Endodermal cell (in vitro differentiated cells): ENCODE results near the gene CSPG4. TPM values are rescaled to one million over a fixed set of nuclear protein-coding genes. Genes with fewer than 3 reads are reported as not detected.
A peak's percentile ranks its signal among the peaks of the same experiment; 100 is the strongest.

Experiments
- DNase-seq: peaks from one replicate; pipeline ENCODE4 v3.0.0-alpha.2; 2017
- H3K27ac ChIP-seq: 2 replicates; pipeline ENCODE4 v1.5.1; 2013; ENCODE audit warnings: mild to moderate bottlenecking, low read depth, low read length, moderate library complexity
- H3K27me3 ChIP-seq: 2 replicates; pipeline ENCODE4 v1.6.1; 2013; ENCODE audit warnings: mild to moderate bottlenecking, low read length, moderate library complexity; ENCODE audit not compliant: insufficient read depth, control insufficient read depth, poor library complexity, severe bottlenecking
- H3K36me3 ChIP-seq: 2 replicates; pipeline ENCODE4 v1.7.0; 2013; ENCODE audit warnings: mild to moderate bottlenecking, low read length, moderate library complexity; ENCODE audit not compliant: control insufficient read depth, insufficient read depth
- H3K4me1 ChIP-seq: one replicate; pipeline ENCODE4 v1.7.0; 2013; ENCODE audit warnings: low read length; ENCODE audit not compliant: control insufficient read depth, insufficient read depth
- H3K4me3 ChIP-seq: 2 replicates; pipeline ENCODE4 v1.5.1; 2013; ENCODE audit warnings: mild to moderate bottlenecking, low read length, moderate library complexity
- H3K9ac ChIP-seq: 2 replicates; pipeline ENCODE4 v1.6.1; 2013; ENCODE audit warnings: mild to moderate bottlenecking, low read length, moderate library complexity; ENCODE audit not compliant: poor library complexity, severe bottlenecking; ENCODE audit errors: extremely low read depth
- H3K9me3 ChIP-seq: 2 replicates; pipeline ENCODE4 v1.6.1; 2013; ENCODE audit warnings: mild to moderate bottlenecking, low read length, moderate library complexity; ENCODE audit not compliant: control insufficient read depth
- H3K27ac Mint-ChIP-seq: 2 replicates; pipeline ENCODE4 v1.8.0; 2020; ENCODE audit warnings: mixed read lengths
- H3K27me3 Mint-ChIP-seq: 2 replicates; pipeline ENCODE4 v1.8.0; 2021; ENCODE audit warnings: mild to moderate bottlenecking, mixed read lengths; ENCODE audit not compliant: insufficient read depth
- H3K36me3 Mint-ChIP-seq: 2 replicates; pipeline ENCODE4 v1.8.0; 2020; ENCODE audit warnings: low read depth, mixed read lengths
- H3K4me1 Mint-ChIP-seq: 2 replicates; pipeline ENCODE4 v1.8.0; 2020; ENCODE audit warnings: mixed read lengths
- H3K4me3 Mint-ChIP-seq: 2 replicates; pipeline ENCODE4 v1.8.0; 2020; ENCODE audit warnings: mild to moderate bottlenecking, moderate library complexity, mixed read lengths
- H3K9me3 Mint-ChIP-seq: 2 replicates; pipeline ENCODE4 v1.8.0; 2020; ENCODE audit warnings: mild to moderate bottlenecking, mixed read lengths
- CTCF ChIP-seq: fragments of 200-600 bp; sonication (generic); conservative IDR thresholded peaks from 2 replicates; pipeline ENCODE4 v1.5.0; 2021; ENCODE audit warnings: antibody characterized with exemption, mild to moderate bottlenecking
- WGBS, 2 experiments: methylation state at CpG; one replicate each; pipeline versions ENCODE4 v1.1.5 to v1.1.7; 2013; ENCODE audit warnings: missing lambda C conversion rate in 2 of 2, mixed read lengths in 1 of 2; ENCODE audit not compliant: insufficient coverage in 1 of 2, insufficient read length in 1 of 2; 5-methylcytosine and 5-hydroxymethylcytosine counted together
- total RNA-seq, 2 donors: library from RNA; stranded (reverse); fragmentation: NEBNext Ultra II Directional in 1 of 2; extraction: Animal tissue kit (Norgen Biotek cat#: 25700) in 1 of 2; gene quantifications; 2 replicates in 1 of 2; 3 replicates in 1 of 2; pipeline ENCODE4 v1.2.1, GENCODE V29; 2021

The CSPG4 gene
- total RNA-seq, 2 donors from 2014 or later: 1.8 to 3.3 TPM

DNA sequence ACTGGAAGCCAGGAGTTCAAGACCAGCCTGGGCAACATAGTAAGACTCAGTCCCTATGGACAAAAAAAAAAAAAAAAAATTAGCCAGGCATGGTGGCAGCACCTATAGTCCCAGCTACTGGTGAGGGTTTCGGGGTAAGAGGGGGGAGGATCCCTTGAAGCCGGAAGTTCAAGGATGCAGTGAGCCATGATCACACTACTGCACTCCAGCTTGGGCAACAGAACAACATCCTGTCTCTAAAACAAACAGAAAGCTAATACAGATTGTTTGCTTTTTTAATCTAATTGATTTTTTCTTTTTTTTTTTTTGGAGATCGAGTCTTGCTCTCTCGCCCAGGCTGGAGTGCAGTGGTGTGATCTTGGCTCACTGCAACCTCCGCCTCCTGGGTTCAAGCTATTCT, 71.0 kb downstream of the CSPG4 start:
- TF ChIP-seq CTCF: no peak
- 87 to 98% methylated on average over 3 to 5 of the region's 5 CpGs for WGBS, 2 experiments

GRCh38 chr15:75641179-75641503, 71.5 kb downstream of the CSPG4 start:
- no peak overlapping the region for H3K27ac ChIP-seq
- H3K27me3 Mint-ChIP-seq: peaks cover 15% of the 10 kb centered on the region
- H3K4me3 Mint-ChIP-seq: peak overlapping the region; percentile 93
- no peak for DNase-seq
- no peaks in the 10 kb centered on the region for H3K9me3 Mint-ChIP-seq
- H3K4me1 ChIP-seq: peaks cover 5% of the 10 kb centered on the region
- H3K9me3 ChIP-seq: no peaks in the 10 kb centered on the region
- H3K27me3 ChIP-seq: peaks cover 4% of the 10 kb centered on the region
- H3K36me3 ChIP-seq: no peaks in the 10 kb centered on the region
- H3K27ac Mint-ChIP-seq: peak overlapping the region; percentile 87
- no peak for TF ChIP-seq CTCF
- H3K4me3 ChIP-seq: peak overlapping the region; percentile 89
- peak overlapping the region; percentile 73 for H3K9ac ChIP-seq
- H3K4me1 Mint-ChIP-seq: peaks cover 22% of the 10 kb centered on the region
- no peaks in the 10 kb centered on the region for H3K36me3 Mint-ChIP-seq
- WGBS, 2 experiments: 93% methylated on average over 2 of the region's 4 CpGs; no CpG with 5 or more reads in 1 of the 2 experiments

More for the DNA sequence above, 71.0 kb downstream of the CSPG4 start:
- H3K4me1 Mint-ChIP-seq: peaks cover 24% of the 10 kb centered on the region
- H3K27ac ChIP-seq: no peak overlapping the region
- H3K9ac ChIP-seq: no peak overlapping the region
- H3K9me3 Mint-ChIP-seq: no peaks in the 10 kb centered on the region
- peaks cover 9% of the 10 kb centered on the region for H3K27me3 ChIP-seq
- H3K4me3 ChIP-seq: no peak overlapping the region
- H3K4me1 ChIP-seq: peaks cover 5% of the 10 kb centered on the region
- no peak for DNase-seq
- no peaks in the 10 kb centered on the region for H3K36me3 ChIP-seq
- no peak overlapping the region for H3K27ac Mint-ChIP-seq
- no peaks in the 10 kb centered on the region for H3K36me3 Mint-ChIP-seq
- H3K4me3 Mint-ChIP-seq: no peak overlapping the region
- no peaks in the 10 kb centered on the region for H3K9me3 ChIP-seq
- peaks cover 20% of the 10 kb centered on the region for H3K27me3 Mint-ChIP-seq

- Mint-ChIP-seq H3K36me3 (no peaks in the 10 kb centered on the region), H3K4me3 (peak overlapping the region; percentile 93), H3K9me3 (no peaks in the 10 kb centered on the region), H3K4me1 (peaks cover 22% of the 10 kb centered on the region), H3K27me3 (peaks cover 11% of the 10 kb centered on the region), H3K27ac (peak overlapping the region; percentile 87)
- peak; percentile 45 for TF ChIP-seq CTCF
- H3K4me1 ChIP-seq: peaks cover 5% of the 10 kb centered on the region
- peak overlapping the region; percentile 73 for H3K9ac ChIP-seq
- H3K9me3 ChIP-seq: no peaks in the 10 kb centered on the region
- WGBS, 2 experiments: 11 to 14% methylated on average over 9 to 17 of the region's 17 CpGs
- DNase-seq: no peak
- H3K27me3 ChIP-seq: no peaks in the 10 kb centered on the region
- no peaks in the 10 kb centered on the region for H3K36me3 ChIP-seq
- peak overlapping the region; percentile 89 for H3K4me3 ChIP-seq
- peak overlapping the region; percentile 90 for H3K27ac ChIP-seq
Observed at GRCh38 chr15:75640483-75641178, 72.0 kb downstream of the CSPG4 start.
